CD14-positive monocyte (primary cell): Measurements from ENCODE around the gene EXOC8. TPM values are rescaled to one million over a fixed set of nuclear protein-coding genes. Genes with fewer than 3 reads are reported as not detected.

Experiments used
- DNase-seq, 3 donors: peaks; one replicate each; pipeline ENCODE4 v3.0.0-alpha.2; 2011 to 2022
- H2AFZ ChIP-seq: 2 replicates; pipeline ENCODE4 v1.6.0; 2012; ENCODE audit warnings: mild to moderate bottlenecking, low read depth, low read length, inconsistent platforms; ENCODE audit not compliant: insufficient read depth, poor library complexity, severe bottlenecking
- H3K27ac ChIP-seq, 2 donors: 1 replicate in 1 of 2; 2 replicates in 1 of 2; pipeline ENCODE4 v1.5.1; 2012 to 2013; ENCODE audit warnings: low read length in 2 of 2, control low read depth in 1 of 2, inconsistent platforms in 1 of 2, low read depth in 1 of 2, mild to moderate bottlenecking in 1 of 2
- H3K27me3 ChIP-seq, 2 donors: one replicate each; pipeline versions ENCODE4 v1.6.0 to v1.6.1; 2011 to 2013; ENCODE audit warnings: low read length in 2 of 2; ENCODE audit not compliant: control insufficient read depth in 2 of 2, insufficient read depth in 2 of 2
- H3K36me3 ChIP-seq, 2 donors: replicated peaks in 1 of 2; 1 replicate in 1 of 2; 2 replicates in 1 of 2; pipeline versions ENCODE4 v1.5.1 to v1.6.1; 2012 to 2013; ENCODE audit warnings: low read length in 2 of 2, control low read depth in 1 of 2, inconsistent platforms in 1 of 2, mild to moderate bottlenecking in 1 of 2; ENCODE audit not compliant: insufficient read depth in 2 of 2, control insufficient read depth in 1 of 2
- H3K4me1 ChIP-seq, 2 donors: 1 replicate in 1 of 2; 2 replicates in 1 of 2; pipeline versions ENCODE4 v1.5.1 to v1.6.1; 2012 to 2013; ENCODE audit warnings: low read length in 2 of 2, control low read depth in 1 of 2, inconsistent platforms in 1 of 2, mild to moderate bottlenecking in 1 of 2, moderate library complexity in 1 of 2; ENCODE audit not compliant: insufficient read depth in 2 of 2, control insufficient read depth in 1 of 2
- H3K4me2 ChIP-seq: replicated peaks from 2 replicates; pipeline ENCODE3; 2012; ENCODE audit warnings: low read length, moderate library complexity, mild to moderate bottlenecking; ENCODE audit not compliant: poor library complexity, severe bottlenecking; ENCODE audit errors: extremely low read depth
- H3K4me3 ChIP-seq, 3 experiments: fragments of 200-600 bp in 1 of 3; sonication (generic) in 1 of 3; replicated peaks in 1 of 3; 1 replicate in 2 of 3; 2 replicates in 1 of 3; pipeline ENCODE4 v1.5.1; 2011 to 2013; ENCODE audit warnings: low read length in 3 of 3, mild to moderate bottlenecking in 3 of 3, control low read depth in 2 of 3, low read depth in 2 of 3, inconsistent platforms in 1 of 3, moderate library complexity in 1 of 3
- H3K79me2 ChIP-seq: 2 replicates; pipeline ENCODE4 v1.6.0; 2012; ENCODE audit warnings: mild to moderate bottlenecking, control low read depth, inconsistent platforms, low read length, moderate library complexity; ENCODE audit not compliant: insufficient read depth
- H3K9ac ChIP-seq: 2 replicates; pipeline ENCODE4 v1.6.0; 2017; ENCODE audit warnings: low read length, mild to moderate bottlenecking; ENCODE audit not compliant: insufficient read depth, poor library complexity, severe bottlenecking
- H3K9me3 ChIP-seq, 2 donors: replicated peaks in 1 of 2; 1 replicate in 1 of 2; 2 replicates in 1 of 2; pipeline versions ENCODE4 v1.5.1 to v1.6.1; 2012 to 2013; ENCODE audit warnings: low read length in 2 of 2, control low read depth in 1 of 2; ENCODE audit not compliant: control insufficient read depth in 1 of 2, insufficient read depth in 1 of 2
- H4K20me1 ChIP-seq: 2 replicates; pipeline ENCODE4 v1.6.0; 2012; ENCODE audit warnings: mild to moderate bottlenecking, low read length, control low read depth, moderate library complexity; ENCODE audit not compliant: insufficient read depth
- H3K27ac Mint-ChIP-seq, 7 donors: one replicate each; pipeline ENCODE4 v1.8.0; 2020; ENCODE audit warnings: mild to moderate bottlenecking in 7 of 7, mixed read lengths in 7 of 7, moderate library complexity in 6 of 7, inconsistent platforms in 2 of 7
- H3K27me3 Mint-ChIP-seq, 3 donors: one replicate each; pipeline ENCODE4 v1.8.0; 2021 to 2022; ENCODE audit warnings: low read depth in 3 of 3, mild to moderate bottlenecking in 3 of 3, mixed read lengths in 3 of 3, moderate library complexity in 3 of 3, inconsistent platforms in 1 of 3
- H3K36me3 Mint-ChIP-seq, 2 donors: one replicate each; pipeline ENCODE4 v1.8.0; 2020; ENCODE audit warnings: mixed read lengths in 2 of 2, inconsistent platforms in 1 of 2, mild to moderate bottlenecking in 1 of 2
- H3K4me1 Mint-ChIP-seq: one replicate; pipeline ENCODE4 v1.8.0; 2020; ENCODE audit warnings: mild to moderate bottlenecking, mixed read lengths
- H3K4me3 Mint-ChIP-seq, 2 donors: one replicate each; pipeline ENCODE4 v1.8.0; 2020; ENCODE audit warnings: mild to moderate bottlenecking in 2 of 2, mixed read lengths in 2 of 2, moderate library complexity in 1 of 2
- H3K9me3 Mint-ChIP-seq, 7 donors: one replicate each; pipeline ENCODE4 v1.8.0; 2020 to 2022; ENCODE audit warnings: mixed read lengths in 7 of 7, mild to moderate bottlenecking in 6 of 7, moderate library complexity in 6 of 7, inconsistent platforms in 2 of 7
- WGBS: methylation state at CpG from one replicate; pipeline ENCODE4 v1.1.5; 2013; ENCODE audit warnings: missing lambda C conversion rate; ENCODE audit not compliant: insufficient coverage; 5-methylcytosine and 5-hydroxymethylcytosine counted together
- intact Hi-C, 2 donors: fragments of 100-400 bp; cut with micrococcal nuclease; formaldehyde crosslinking; loops; one replicate each; pipeline versions ENCODE4 v1.15.0 to v1.15.1; 2023
- polyA plus RNA-seq, 3 donors: library from polyadenylated mRNA; depleted of rRNA in 1 of 3; unstranded in 2 of 3; stranded (reverse) in 1 of 3; fragments of 300-500 nt in 2 of 3; fragments of >200 nt in 1 of 3; fragmentation: Illumina TruSeq in 2 of 3; gene quantifications; 1 replicate in 2 of 3; 2 replicates in 1 of 3; pipeline ENCODE4 v1.2.3, GENCODE V29; 2012 to 2021
- TF ChIP-seq, protein P1 (sequence below): fragments of 200-600 bp; IDR thresholded peaks from one replicate; pipeline ENCODE4 v1.8.0; 2022; ENCODE audit warnings: antibody characterized with exemption, mild to moderate bottlenecking

The EXOC8 gene
- polyA plus RNA-seq, 3 donors, result 2.8 to 7.8 (median 3.1) TPM

DNA sequence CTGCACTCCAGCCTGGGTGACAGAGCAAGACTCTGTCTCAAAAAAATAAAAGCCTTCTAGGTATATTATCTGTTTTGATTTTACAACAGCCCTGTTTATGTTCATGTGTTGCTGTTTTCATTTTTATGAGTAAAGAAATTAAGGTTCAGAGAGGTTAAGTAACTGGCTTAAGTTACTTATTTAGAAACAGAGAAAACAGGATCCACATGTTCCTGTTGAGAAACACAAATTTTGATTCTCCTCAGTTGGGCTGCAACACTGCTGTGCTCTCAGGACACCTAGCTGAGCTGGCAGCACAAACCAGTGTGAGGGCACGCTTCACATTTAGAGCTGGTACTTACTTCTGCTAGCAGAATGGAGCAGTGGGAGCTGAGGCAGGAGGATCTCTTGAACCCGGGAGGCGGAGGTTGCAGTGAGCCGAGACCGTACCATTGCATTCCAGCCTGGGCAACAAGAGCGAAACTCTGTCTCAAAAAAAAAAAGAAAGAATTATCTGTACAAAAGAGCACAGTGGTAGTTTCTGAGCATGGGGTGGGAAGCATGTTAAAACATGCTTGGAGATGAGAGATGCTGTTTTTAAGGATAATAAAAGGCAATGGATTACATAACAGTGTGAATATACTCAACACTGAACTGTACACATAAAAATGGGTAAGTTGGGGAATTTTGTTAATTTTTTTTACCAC lies 2.8 kb upstream of the EXOC8 start:
- TF ChIP-seq, protein P1, sequence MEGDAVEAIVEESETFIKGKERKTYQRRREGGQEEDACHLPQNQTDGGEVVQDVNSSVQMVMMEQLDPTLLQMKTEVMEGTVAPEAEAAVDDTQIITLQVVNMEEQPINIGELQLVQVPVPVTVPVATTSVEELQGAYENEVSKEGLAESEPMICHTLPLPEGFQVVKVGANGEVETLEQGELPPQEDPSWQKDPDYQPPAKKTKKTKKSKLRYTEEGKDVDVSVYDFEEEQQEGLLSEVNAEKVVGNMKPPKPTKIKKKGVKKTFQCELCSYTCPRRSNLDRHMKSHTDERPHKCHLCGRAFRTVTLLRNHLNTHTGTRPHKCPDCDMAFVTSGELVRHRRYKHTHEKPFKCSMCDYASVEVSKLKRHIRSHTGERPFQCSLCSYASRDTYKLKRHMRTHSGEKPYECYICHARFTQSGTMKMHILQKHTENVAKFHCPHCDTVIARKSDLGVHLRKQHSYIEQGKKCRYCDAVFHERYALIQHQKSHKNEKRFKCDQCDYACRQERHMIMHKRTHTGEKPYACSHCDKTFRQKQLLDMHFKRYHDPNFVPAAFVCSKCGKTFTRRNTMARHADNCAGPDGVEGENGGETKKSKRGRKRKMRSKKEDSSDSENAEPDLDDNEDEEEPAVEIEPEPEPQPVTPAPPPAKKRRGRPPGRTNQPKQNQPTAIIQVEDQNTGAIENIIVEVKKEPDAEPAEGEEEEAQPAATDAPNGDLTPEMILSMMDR, result no peak
- Histone ChIP-seq H3K4me1 (peaks cover 30 to 34% of the 10 kb centered on the region in 2 donors), H3K79me2 (peaks cover 82% of the 10 kb centered on the region), H3K9ac (no peak overlapping the region), H3K27me3 (no peaks in the 10 kb centered on the region), H2AFZ (no peak overlapping the region), H3K9me3 (no peaks in the 10 kb centered on the region), H3K36me3 (peaks cover 11 to 44% of the 10 kb centered on the region in 2 donors), H3K4me2 (no peak overlapping the region), H4K20me1 (peaks cover 29% of the 10 kb centered on the region), H3K27ac (no peak overlapping the region), H3K4me3 (no peak overlapping the region)
- H3K9me3 Mint-ChIP-seq, result no peaks in the 10 kb centered on the region
- peaks cover 34% of the 10 kb centered on the region for H3K4me1 Mint-ChIP-seq
- H3K27ac Mint-ChIP-seq, result peak overlapping the region in 3 of 7 donors; percentile 20 to 51 (median 44)
- peaks cover 31 to 53% of the 10 kb centered on the region in 2 donors for H3K36me3 Mint-ChIP-seq
- 96% methylated on average over 5 of the region's 6 CpGs for WGBS
- intact Hi-C loops, result no loop called here
- H3K4me3 Mint-ChIP-seq, result no peak overlapping the region
- no peak for DNase-seq
- H3K27me3 Mint-ChIP-seq, result no peaks in the 10 kb centered on the region

DNA sequence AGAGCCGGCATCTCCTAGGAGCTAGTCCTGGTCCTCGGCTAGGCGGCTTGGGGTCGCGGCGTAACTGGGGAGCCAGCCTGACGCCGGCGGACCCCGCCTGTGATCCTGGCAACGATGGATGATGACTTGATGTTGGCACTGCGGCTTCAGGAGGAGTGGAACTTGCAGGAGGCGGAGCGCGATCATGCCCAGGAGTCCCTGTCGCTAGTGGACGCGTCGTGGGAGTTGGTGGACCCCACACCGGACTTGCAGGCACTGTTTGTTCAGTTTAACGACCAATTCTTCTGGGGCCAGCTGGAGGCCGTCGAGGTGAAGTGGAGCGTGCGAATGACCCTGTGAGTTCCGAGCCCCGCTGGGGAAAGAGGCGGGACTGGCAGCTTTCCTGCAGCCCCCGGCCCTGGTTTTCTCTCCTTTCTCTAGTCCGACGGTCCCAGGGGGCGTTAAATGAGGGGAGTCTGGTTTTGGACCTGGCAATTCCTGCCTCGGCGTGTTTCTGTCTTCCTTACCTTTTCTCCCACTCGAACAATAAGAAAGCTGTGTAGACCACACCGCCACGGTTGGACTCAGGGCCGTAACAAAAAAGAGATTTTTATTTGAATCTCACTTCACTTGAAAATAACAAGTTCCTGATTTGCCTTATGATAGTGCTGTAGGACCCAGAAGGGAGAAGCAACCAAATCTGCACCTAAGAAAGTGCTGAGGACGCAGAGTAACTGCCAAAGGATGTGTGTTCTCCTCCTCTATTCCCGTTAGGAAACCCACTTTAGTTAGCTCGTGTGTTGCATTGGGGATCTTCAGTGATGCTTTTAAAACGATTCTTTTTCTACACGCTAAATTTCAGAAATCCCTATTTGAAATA lies 847 bp upstream of the EXOC8 start, which contains the start of gene SPRTN:
TSS of gene SPRTN (plus strand) at position 24 of the 859 bp plus-strand sequence. CDS start at position 115, 91 bp downstream.
- no peaks in the 10 kb centered on the region for H3K27me3 ChIP-seq
- H2AFZ ChIP-seq, result peak within 1 kb of the TSS; percentile 96
- H3K27ac ChIP-seq, result peak within 1 kb of the TSS; percentile 99
- Mint-ChIP-seq H3K4me3 (peak within 1 kb of the TSS; percentile 99 to 100), H3K27me3 (no peaks in the 10 kb centered on the region), H3K9me3 (no peaks in the 10 kb centered on the region), H3K4me1 (peaks cover 51% of the 10 kb centered on the region), H3K36me3 (peaks cover 15 to 42% of the 10 kb centered on the region in 2 donors), H3K27ac (peak within 1 kb of the TSS; percentile 98 to 99 (median 99))
- H3K4me1 ChIP-seq, result peaks cover 47 to 53% of the 10 kb centered on the region in 2 donors
- H3K9me3 ChIP-seq, result no peaks in the 10 kb centered on the region
- TF ChIP-seq, protein P1, result no peak
- peaks cover 44% of the 10 kb centered on the region for H4K20me1 ChIP-seq
- H3K36me3 ChIP-seq, result peaks cover 10 to 26% of the 10 kb centered on the region in 2 donors
- under 1% methylated on average over 28 of the region's 43 CpGs for WGBS
- peaks cover 91% of the 10 kb centered on the region for H3K79me2 ChIP-seq
- intact Hi-C loops, result loop anchor here (5.0 to 10.0 kb wide), 5 partner anchors 84 to 694 kb away; partner anchors contain the start of genes ARV1 (in 1 of the 2), COG2 (in 1 of the 2), EGLN1 (in 1 of the 2) and GNPAT (in 1 of the 2)
- DNase-seq, result peak in 2 of 3 donors; percentile 11 to 19
- H3K9ac ChIP-seq, result peak within 1 kb of the TSS; percentile 95
- H3K4me3 ChIP-seq, result peak within 1 kb of the TSS; percentile 88 to 92 (median 92)
- H3K4me2 ChIP-seq, result peak within 1 kb of the TSS; percentile 93
